ENCODE results near the gene SULT4A1. TPM values are rescaled to one million over a fixed set of nuclear protein-coding genes. Genes with fewer than 3 reads are reported as not detected.

SULT4A1 gene
- total and polyA plus RNA-seq, 10 of the 15 experiments (the other 5 are each of a cell fraction or from before 2014, with no cell fraction given) = not detected

GRCh38 chr22:43859621-43860020 lies 2.7 kb downstream of the SULT4A1 start:
- WGBS (ENCODE audit: insufficient coverage, insufficient replicate concordance, low lambda C conversion rate, missing lambda C conversion rate) = 46% methylated on average over 14 of the region's 14 CpGs
- intact Hi-C loops (cut with micrococcal nuclease; ENCODE audit: unreplicated experiment) = no loop called here
- in situ Hi-C loops (cut with MboI) = no loop called here

More at GRCh38 chr22:43859621-43860020, 2.7 kb downstream of the SULT4A1 start:
- Histone ChIP-seq H3K4me2 (ENCODE audit: control insufficient read depth, insufficient read depth) (no peak overlapping the region), H3K9me3 (replicated peaks; ENCODE audit: control insufficient read depth, insufficient read depth, low read length) (no peaks in the 10 kb centered on the region), H4K20me1 (ENCODE audit: control insufficient read depth, insufficient read depth) (no peaks in the 10 kb centered on the region), H3K79me2 (ENCODE audit: control insufficient read depth, insufficient read depth, low read length) (no peaks in the 10 kb centered on the region), H3K9ac (ENCODE audit: control insufficient read depth, insufficient read depth, low read length) (no peak overlapping the region), H2AFZ (ENCODE audit: control insufficient read depth, low read depth, low read length) (no peak overlapping the region), H3K4me3 (no peak overlapping the region), H3K36me3 (ENCODE audit: control insufficient read depth in 2 of 2, insufficient read depth in 2 of 2, low read length in 1 of 2) (no peaks in the 10 kb centered on the region), H3K27me3 (replicated peaks in 1 of 2; ENCODE audit: control insufficient read depth in 2 of 2, insufficient read depth in 2 of 2, low read length in 1 of 2) (no peaks in the 10 kb centered on the region; a peak in 1 of 4 replicates), H3K27ac (ENCODE audit: control insufficient read depth, insufficient read depth) (no peak overlapping the region), H3K4me1 (ENCODE audit: control insufficient read depth, insufficient read depth, low read length) (no peaks in the 10 kb centered on the region)
- ChIA-PET POLR2A (no interaction called here), SMC1A (ENCODE audit: uncharacterized antibody, unreplicated experiment) (no interaction called here), CTCF (no interaction called here), RAD21 (ENCODE audit: unreplicated experiment) (no interaction called here)
- FAIRE-seq (no peak), DNase-seq (ENCODE audit: low read depth, low spot score) (no peak), ATAC-seq (no peak)
- TF ChIP-seq FOXM1 (IDR thresholded peaks at IDR 0.05; ENCODE audit: low read depth, low read length) (no peak), SMC3 (IDR thresholded peaks at IDR 0.05; ENCODE audit: borderline replicate concordance, low read length) (no peak), CBX5 (IDR thresholded peaks at IDR 0.05; ENCODE audit: low read depth) (no peak), ZSCAN29 (IDR thresholded peaks at IDR 0.05) (no peak), ZNF622 (IDR thresholded peaks at IDR 0.05) (no peak), HDAC6 (IDR thresholded peaks at IDR 0.05; ENCODE audit: unreplicated experiment) (no peak), NR2F1 (conservative IDR thresholded peaks at IDR 0.05) (no peak), MTA2 (IDR thresholded peaks at IDR 0.05; ENCODE audit: low read depth) (no peak), CBX3 (IDR thresholded peaks at IDR 0.05; ENCODE audit: borderline replicate concordance, low read depth) (no peak), EGR1 (IDR thresholded peaks at IDR 0.05; ENCODE audit: borderline replicate concordance in 1 of 2, low read depth in 2 of 2, low read length in 2 of 2) (no peak), CEBPB (IDR thresholded peaks at IDR 0.05; ENCODE audit: borderline replicate concordance in 1 of 2, low read depth in 2 of 2, low read length in 2 of 2) (no peak), ZNF274 (IDR thresholded peaks at IDR 0.05; ENCODE audit: insufficient read depth, insufficient read length) (no peak), ESRRA (IDR thresholded peaks at IDR 0.05; ENCODE audit: low read length) (no peak), KLF5 (IDR thresholded peaks at IDR 0.05; ENCODE audit: partially characterized antibody) (no peak), IKZF2 (IDR thresholded peaks at IDR 0.05) (no peak)
- TF ChIP-seq, protein P1, sequence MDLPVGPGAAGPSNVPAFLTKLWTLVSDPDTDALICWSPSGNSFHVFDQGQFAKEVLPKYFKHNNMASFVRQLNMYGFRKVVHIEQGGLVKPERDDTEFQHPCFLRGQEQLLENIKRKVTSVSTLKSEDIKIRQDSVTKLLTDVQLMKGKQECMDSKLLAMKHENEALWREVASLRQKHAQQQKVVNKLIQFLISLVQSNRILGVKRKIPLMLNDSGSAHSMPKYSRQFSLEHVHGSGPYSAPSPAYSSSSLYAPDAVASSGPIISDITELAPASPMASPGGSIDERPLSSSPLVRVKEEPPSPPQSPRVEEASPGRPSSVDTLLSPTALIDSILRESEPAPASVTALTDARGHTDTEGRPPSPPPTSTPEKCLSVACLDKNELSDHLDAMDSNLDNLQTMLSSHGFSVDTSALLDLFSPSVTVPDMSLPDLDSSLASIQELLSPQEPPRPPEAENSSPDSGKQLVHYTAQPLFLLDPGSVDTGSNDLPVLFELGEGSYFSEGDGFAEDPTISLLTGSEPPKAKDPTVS (IDR thresholded peaks at IDR 0.05; ENCODE audit: low read depth, low read length) = no peak
- TF ChIP-seq, protein P2, sequence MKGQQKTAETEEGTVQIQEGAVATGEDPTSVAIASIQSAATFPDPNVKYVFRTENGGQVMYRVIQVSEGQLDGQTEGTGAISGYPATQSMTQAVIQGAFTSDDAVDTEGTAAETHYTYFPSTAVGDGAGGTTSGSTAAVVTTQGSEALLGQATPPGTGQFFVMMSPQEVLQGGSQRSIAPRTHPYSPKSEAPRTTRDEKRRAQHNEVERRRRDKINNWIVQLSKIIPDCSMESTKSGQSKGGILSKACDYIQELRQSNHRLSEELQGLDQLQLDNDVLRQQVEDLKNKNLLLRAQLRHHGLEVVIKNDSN (IDR thresholded peaks at IDR 0.05; ENCODE audit: borderline replicate concordance, extremely low read length, insufficient read depth, low read depth, low read length) = no peak
- no TSS peak for BruUV-seq (replicated peaks)

Data from GM12878 (cell line).